ENCODE data around the gene KIAA1614.

- TF ChIP-seq CTCF (IDR thresholded peaks at IDR 0.05) (no peak), ZNF138 (CRISPR knock-in tag; conservative IDR thresholded peaks at IDR 0.05) (no peak), AFF4 (CRISPR knock-in tag; IDR thresholded peaks at IDR 0.05; ENCODE audit: borderline replicate concordance) (no peak), E2F4 (CRISPR knock-in tag; IDR thresholded peaks at IDR 0.05; ENCODE audit: borderline replicate concordance, low read depth) (no peak), ZNF263 (CRISPR knock-in tag; IDR thresholded peaks at IDR 0.05; ENCODE audit: low read depth) (no peak), ZBTB21 (CRISPR knock-in tag; IDR thresholded peaks at IDR 0.05; ENCODE audit: borderline replicate concordance) (no peak), NFE2L1 (CRISPR knock-in tag; IDR thresholded peaks at IDR 0.05) (no peak), ZSCAN18 (CRISPR knock-in tag; IDR thresholded peaks at IDR 0.05) (no peak)
Measured at GRCh38 chr1:180949616-180950000, 36.9 kb downstream of the KIAA1614 start.
